NCI-H146 (cell line): ENCODE data around the gene FN3KRP.

Source experiments
- DNase-seq: peaks from one replicate; lab custom pipeline; 2025; lab: John Stamatoyannopoulos, UW

The FN3KRP gene

GRCh38 chr17:82716203-82717010 lies at the start of gene FN3KRP:
TSS of gene FN3KRP (plus strand) at chr17:82716706. CDS start at chr17:82716756, 50 bp downstream.
- peak; percentile 90 for DNase-seq

- DNase-seq, result no peak
Measured at GRCh38 chr17:82666931-82667667, 49.4 kb upstream of the FN3KRP start.

DNA sequence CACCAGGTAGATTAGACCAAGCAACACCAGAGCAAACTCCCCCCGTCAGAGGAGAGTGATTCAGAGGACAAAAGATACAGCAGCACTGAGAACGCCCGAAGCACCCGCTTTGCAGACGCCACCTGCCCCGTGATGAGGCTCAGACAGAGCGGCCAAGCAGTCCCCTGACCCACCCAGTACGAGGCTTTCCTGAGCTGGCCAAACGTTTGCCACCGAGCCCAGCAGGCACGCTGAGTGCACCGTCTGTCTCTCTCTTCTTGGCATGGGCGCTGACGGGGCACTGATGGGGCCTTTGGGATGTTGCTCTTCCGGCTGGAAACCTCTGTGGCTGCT lies 48.9 kb upstream of the FN3KRP start:
- DNase-seq, result no peak

DNA sequence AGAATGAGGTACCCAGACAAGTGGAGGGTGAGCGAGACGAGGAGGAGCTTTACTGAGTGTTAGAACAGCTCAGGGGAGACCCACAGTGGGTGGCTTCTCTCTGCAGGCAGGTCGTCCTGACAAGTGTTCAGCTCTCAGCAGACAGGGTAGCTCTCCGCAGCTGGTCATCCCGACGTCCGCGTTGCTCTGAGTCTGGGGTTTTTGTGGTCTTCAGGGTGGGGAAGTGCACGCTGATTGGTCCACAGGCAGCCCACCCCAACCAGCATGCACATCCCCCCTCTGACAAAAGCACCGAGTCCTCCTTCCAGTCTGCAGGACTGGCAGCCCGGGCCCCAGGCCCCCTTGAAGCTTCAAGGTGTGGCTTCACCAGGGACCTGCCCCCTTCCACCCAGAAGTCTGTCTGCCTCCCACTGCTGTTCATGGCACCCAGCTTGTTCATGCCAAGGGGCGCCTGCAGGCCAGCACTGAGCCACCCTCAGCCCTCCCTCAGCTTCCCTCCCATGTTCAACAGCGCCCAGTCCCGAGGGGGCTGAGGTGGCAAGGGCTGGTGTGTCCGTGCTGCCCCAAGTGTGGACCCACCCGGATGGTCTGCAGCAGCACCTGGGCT lies 48.4 kb upstream of the FN3KRP start:
- DNase-seq, result no peak

DNA sequence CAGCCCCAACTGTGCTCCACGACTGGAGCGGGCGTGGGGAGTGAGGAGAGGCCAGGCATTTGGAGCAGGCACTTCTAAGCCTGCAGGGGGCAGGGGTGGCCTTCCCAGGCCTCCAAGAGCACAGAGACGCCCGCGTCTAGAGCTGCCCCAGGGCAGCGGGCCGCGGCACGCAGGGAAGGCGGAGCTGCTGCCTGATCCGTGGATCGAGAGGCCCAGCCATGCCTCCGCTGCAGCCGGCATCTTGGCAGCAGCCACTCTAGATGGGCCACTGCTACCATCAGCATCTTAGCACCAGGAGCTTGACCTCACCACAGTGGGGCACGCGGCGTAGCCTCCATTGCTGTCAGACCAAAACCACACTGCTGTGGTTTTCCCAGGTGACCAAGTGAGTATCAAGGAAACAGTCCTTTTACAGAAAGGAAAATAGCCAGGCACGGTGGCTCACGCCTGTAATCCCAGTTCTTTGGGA lies 47.8 kb upstream of the FN3KRP start:
- DNase-seq, result peak; percentile 12

GRCh38 chr17:82670661-82671450 lies 45.6 kb upstream of the FN3KRP start:
- DNase-seq, result no peak

DNA sequence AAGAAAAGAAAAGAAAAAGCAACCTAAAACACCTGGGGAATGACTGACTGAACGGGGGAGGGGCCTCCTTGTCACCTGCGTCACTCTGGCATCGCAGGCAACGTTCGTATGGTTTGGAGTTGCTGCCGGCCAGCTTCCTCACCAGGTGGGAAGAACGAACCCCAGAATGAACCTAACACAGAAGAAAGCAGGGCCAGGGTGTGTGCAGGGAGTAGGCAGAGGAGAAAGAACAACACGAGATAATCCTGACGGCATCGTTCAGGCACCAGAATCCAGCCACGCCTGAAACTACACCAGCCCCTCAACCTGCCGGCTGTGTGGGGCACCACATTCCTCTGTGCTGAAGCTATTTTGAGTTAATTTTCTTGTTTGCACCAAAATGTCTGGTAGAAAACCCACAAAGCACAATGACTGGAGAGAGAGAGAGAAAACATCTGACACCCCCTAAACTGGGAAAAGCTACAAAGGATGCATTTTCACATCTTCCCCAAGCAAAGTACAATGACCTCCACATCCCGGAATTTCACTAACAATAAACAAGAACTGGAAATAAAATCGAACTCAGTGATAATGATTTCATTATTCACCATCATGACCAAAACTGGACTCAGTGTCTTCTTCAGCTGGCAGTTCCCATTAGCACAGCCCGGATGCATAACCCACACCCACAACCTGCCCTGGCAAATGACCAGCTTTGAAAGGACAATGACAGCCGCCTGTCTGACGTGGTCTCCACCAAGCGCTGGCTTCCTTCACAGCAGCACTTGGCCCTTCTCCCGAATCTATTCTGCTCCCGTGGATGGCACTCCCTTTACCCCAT lies 41.6 kb upstream of the FN3KRP start:
- DNase-seq, result no peak

- DNase-seq, result no peak
Measured at GRCh38 chr17:82675476-82676245, 40.8 kb upstream of the FN3KRP start.

GRCh38 chr17:82677353-82677925 lies 39.1 kb upstream of the FN3KRP start:
- DNase-seq, result no peak

- DNase-seq, result peak; percentile 41
Measured at GRCh38 chr17:82678265-82678891, 38.1 kb upstream of the FN3KRP start.

- DNase-seq, result no peak
Measured at GRCh38 chr17:82679586-82680465, 36.7 kb upstream of the FN3KRP start.

GRCh38 chr17:82681547-82681946 lies 35.0 kb upstream of the FN3KRP start:
- no peak for DNase-seq

DNA sequence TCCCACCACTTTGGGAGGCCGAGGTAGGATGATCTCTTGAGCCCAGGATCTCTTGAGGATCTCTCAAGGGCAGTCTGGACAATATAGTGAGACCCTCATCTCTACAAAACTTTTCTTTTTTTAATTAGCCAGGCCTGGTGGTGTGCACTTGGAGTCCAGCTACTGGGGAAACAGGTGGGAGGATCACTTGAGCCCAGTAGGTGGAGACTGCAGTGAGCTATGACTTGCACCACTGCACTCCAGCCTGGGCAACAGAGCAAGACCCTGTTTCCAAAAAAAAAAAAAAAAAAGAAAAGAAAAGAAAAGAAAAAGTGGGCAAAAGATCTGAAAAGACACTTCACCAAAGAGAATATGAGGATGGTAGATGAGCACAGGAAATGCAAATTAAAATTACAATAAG lies 33.0 kb upstream of the FN3KRP start:
- no peak for DNase-seq

DNA sequence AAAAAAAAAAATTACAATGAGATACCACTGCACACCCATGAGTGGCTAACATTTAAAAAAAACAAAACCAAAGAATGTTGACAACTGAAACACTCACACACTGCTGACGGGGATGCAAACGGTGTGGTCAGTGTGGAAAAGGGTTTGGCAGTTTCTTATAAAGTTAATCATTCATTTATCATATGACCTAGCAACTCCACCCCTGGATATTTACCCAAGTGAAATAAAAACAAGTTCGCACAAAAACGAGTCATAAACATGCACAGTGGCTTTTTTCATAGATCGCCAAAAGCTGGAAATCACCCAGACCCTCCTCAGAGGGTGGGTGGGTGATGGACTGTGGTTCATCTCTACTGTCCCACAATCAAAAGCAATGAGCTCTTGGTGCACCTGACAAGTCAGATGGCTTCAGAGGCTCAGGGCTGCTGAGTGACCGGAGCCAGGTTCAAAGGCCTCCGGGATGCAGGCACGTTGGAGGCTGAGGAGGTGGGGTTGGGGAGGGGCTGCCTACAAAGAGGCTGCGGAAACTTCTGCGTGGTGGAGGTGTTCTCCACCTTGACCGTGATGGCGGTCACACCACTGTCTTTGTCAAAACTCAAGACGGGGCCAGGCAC lies 32.2 kb upstream of the FN3KRP start:
- DNase-seq, result no peak

DNA sequence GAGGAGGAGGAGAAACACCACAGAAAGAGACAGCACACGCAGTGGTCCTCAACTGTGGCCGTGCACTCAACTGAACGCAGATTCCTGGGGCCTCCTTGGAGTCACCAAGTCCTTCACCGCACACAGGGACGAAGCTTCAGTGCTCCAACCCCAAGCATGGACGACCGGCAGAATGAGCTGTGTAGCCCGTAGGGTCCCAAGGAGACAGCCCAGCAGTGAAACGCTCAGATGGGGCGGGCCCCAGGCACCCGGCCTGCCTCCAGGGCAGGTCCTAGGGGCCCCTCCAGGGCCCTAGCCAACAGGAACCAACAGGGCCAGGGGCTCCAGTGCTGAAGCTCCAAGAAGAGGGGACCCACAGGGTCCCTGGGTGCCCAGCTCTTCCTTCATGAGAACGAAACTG lies 31.2 kb upstream of the FN3KRP start:
- DNase-seq, result no peak

GRCh38 chr17:82686366-82687324 lies 29.9 kb upstream of the FN3KRP start:
- no peak for DNase-seq

DNA sequence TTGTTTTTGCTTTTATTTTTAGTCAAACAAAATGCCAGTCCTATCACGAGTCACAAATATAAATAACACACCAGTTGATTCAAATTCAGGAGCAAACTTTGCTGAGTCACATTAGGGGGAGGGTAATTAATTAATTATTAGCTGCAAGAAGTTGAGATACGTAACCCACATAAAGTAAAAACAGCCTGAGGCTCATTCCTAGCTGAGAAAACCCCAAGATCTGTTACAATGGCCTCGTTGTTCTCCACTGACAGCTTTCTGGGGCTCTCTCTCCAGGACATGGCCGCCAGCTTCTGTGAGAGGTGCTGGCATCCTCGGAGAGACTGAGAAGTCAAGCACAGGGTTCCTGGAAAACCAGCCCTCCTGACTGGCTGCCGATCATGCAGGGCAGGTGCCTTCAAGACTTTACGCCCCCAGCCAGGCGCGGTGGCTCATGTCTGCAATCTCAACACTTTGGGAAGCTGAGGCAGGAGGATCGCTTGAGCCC lies 29.1 kb upstream of the FN3KRP start:
- no peak for DNase-seq
